Posterior cingulate gyrus (tissue), 11 donors: ENCODE data around the gene RAB7A.
A peak's percentile ranks its signal among the peaks of the same experiment; 100 is the strongest.

Experiments
- DNase-seq, 10 donors: peaks; one replicate each; pipeline versions ENCODE4 v3.0.0 to v3.0.0-alpha.2; 2020 to 2021; ENCODE audit warnings: mixed read lengths in 3 of 10
- intact Hi-C: fragments of 100-400 bp; cut with DNase I; formaldehyde crosslinking; loops from one replicate; pipeline ENCODE4 v1.15.1; 2023

Gene RAB7A

GRCh38 chr3:128845119-128845777 lies 119.3 kb downstream of the RAB7A start:
- DNase-seq: peak in 1 of 10 donors; percentile 76

GRCh38 chr3:128845778-128846485 lies 119.9 kb downstream of the RAB7A start:
- intact Hi-C loops: loop anchor here (1.0 to 5.0 kb wide), 3 partner anchors 62 to 165 kb away; partner anchors contain the start of gene RAB7A
- DNase-seq: peak; percentile 68 to 97 (median 83)

More at GRCh38 chr3:128845119-128845777, 119.3 kb downstream of the RAB7A start:
- intact Hi-C loops: loop anchor here (5.0 kb wide), 1 partner anchor 118 kb away; the partner anchor contains the start of gene RAB7A

GRCh38 chr3:128846486-128846891 lies 120.5 kb downstream of the RAB7A start:
- intact Hi-C loops: loop anchor here (1.0 to 5.0 kb wide), 3 partner anchors 62 to 166 kb away; partner anchors contain the start of gene RAB7A
- DNase-seq: peak in 1 of 10 donors; percentile 83

- intact Hi-C loops: loop anchor here (2.0 to 5.0 kb wide), 2 partner anchors 121 to 167 kb away; partner anchors contain the start of gene RAB7A
- peak in 1 of 10 donors; percentile 80 for DNase-seq
These were observed 121.8 kb downstream of the RAB7A start for GRCh38 chr3:128847666-128848370.

GRCh38 chr3:128848936-128849335 lies 123.0 kb downstream of the RAB7A start:
- intact Hi-C loops: loop anchor here (5.0 kb wide), 1 partner anchor 122 kb away; the partner anchor contains the start of gene RAB7A

GRCh38 chr3:128849911-128850455 lies 124.0 kb downstream of the RAB7A start:
- intact Hi-C loops: loop anchor here (5.0 kb wide), 1 partner anchor 123 kb away; the partner anchor contains the start of gene RAB7A

More at GRCh38 chr3:128848936-128849335, 123.0 kb downstream of the RAB7A start:
- DNase-seq: no peak

GRCh38 chr3:128850544-128850943 lies 124.6 kb downstream of the RAB7A start:
- intact Hi-C loops: no loop called here

More at GRCh38 chr3:128849911-128850455, 124.0 kb downstream of the RAB7A start:
- peak in 1 of 10 donors; percentile 55 for DNase-seq

GRCh38 chr3:128851601-128852000 lies 125.6 kb downstream of the RAB7A start:
- peak in 1 of 10 donors; percentile 52 for DNase-seq
- intact Hi-C loops: no loop called here

More at GRCh38 chr3:128850544-128850943, 124.6 kb downstream of the RAB7A start:
- peak in 1 of 10 donors; percentile 46 for DNase-seq

- peak in 1 of 10 donors; percentile 51 for DNase-seq
- intact Hi-C loops: no loop called here
These were observed 127.8 kb downstream of the RAB7A start for GRCh38 chr3:128853826-128854225.

GRCh38 chr3:128854475-128854874 lies 128.5 kb downstream of the RAB7A start:
- peak in 1 of 10 donors; percentile 38 for DNase-seq
- intact Hi-C loops: no loop called here

GRCh38 chr3:128855569-128855968 lies 129.6 kb downstream of the RAB7A start:
- intact Hi-C loops: no loop called here
- DNase-seq: peak in 2 of 10 donors; percentile 10 to 47

GRCh38 chr3:128858167-128858566 lies 132.2 kb downstream of the RAB7A start:
- intact Hi-C loops: no loop called here
- peak in 2 of 10 donors; percentile 5 to 16 for DNase-seq

GRCh38 chr3:128859630-128860029 lies 133.6 kb downstream of the RAB7A start:
- DNase-seq: peak in 1 of 10 donors; percentile 14
- intact Hi-C loops: loop anchor here (5.0 to 10.0 kb wide), 2 partner anchors 45 to 177 kb away; no protein-coding TSS in a partner anchor

GRCh38 chr3:128861491-128861890 lies 135.5 kb downstream of the RAB7A start:
- DNase-seq: peak in 3 of 10 donors; percentile 31 to 53 (median 52)
- intact Hi-C loops: loop anchor here (5.0 to 10.0 kb wide), 2 partner anchors 47 to 179 kb away; no protein-coding TSS in a partner anchor

- DNase-seq: peak in 3 of 10 donors; percentile 12 to 64 (median 64)
- intact Hi-C loops: loop anchor here (5.0 to 10.0 kb wide), 2 partner anchors 49 to 181 kb away; no protein-coding TSS in a partner anchor
These were observed 137.6 kb downstream of the RAB7A start for GRCh38 chr3:128863560-128863959.
